ENCODE measurements around the gene STK32B.

GRCh38 chr4:5003372-5003857 is 47.9 kb upstream of the STK32B start:
- TF ChIP-seq POLR2A (IDR thresholded peaks at IDR 0.05; ENCODE audit: low read length) (no peak), GATA1 (IDR thresholded peaks at IDR 0.05; ENCODE audit: low read depth, low read length) (peak; percentile 76)
